ENCODE measurements around the gene RMP24.
"Not testable (repeated sequence)": the region's sequence is repeated elsewhere in the genome, so short reads cannot be mapped to it uniquely, and the experiment has no call there.

The RMP24 gene

GRCh38 chr18:35972197-35973000, at the start of gene RMP24:
Gene RMP24 (plus strand): TSS chr18:35972679.
- DNase-seq, result peak; percentile 96

DNA sequence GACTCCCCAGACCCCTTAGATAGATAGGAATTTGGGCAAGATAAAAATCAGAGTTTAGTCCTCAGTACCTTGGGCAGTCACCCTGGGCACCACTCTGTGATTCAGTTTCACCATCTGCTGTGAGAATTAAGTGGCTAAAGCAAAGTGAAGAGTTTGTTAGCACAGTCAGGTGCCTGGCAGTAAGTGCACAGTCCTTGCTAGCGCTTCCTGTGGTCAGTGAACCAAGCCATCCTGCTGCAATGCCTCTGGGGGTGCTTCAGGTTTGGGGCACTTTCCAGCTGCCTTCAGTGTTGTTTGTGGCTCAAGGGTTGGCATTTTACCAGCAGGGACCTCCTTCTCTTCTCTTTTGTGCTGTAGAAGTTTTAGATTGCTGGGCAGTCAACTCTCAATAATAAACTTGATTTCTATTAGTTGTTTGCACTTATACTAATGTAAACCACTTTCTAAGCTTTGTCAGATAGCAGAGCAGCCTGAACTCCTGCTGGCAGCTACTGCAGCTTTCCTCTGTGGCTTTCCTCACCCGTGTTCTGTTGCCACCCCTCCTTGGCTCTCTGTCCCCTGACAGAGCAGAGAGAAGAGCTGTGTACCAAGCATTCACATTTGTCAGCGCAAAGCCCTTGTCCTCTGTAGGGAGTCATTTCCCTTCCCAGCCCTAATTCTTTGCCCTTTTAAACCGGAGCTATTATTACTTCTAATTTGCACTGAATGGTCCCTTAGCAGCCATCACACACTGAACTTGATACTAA, 48.4 kb upstream of the RMP24 start:
- DNase-seq, result no peak

DNA sequence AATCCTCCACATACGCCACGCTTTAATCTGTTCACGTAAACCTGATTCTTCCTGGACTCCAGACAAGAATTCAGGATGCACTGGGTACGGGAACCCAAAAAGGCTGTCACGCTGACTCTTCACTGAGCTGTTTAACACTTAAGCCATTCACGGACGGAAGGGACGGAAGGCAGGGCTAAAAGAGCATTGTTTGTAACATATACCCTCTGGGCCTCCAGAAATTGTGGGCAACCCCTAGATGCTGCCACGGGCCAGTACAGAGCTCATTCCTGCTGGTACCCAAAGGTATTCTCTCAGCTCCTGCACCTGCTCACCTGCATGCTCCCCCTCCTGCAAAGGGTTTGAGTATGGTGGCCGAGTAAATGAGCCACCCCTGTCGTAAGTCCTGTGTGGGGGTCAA, 45.6 kb upstream of the RMP24 start:
- DNase-seq, result no peak

GRCh38 chr18:35927430-35927829, 45.0 kb upstream of the RMP24 start:
- DNase-seq, result no peak

DNA sequence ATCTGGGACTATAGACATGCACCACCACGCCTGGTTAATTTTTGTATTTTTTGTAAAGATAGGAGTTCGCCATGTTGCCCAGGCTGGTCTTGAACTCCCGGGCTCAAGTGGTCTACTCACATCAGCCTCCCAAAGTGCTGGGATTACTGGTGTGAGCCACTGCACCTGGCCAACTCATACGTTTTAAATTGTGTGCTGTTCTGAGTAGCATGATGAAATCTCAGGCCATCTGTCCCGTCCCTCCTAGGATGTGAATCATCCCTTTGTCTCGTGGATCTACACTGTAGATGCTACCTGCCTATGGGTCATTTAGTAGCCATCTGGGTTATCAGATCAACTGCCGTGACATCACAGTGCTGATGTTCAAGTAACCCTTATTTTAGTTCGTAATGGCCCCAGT, 38.5 kb upstream of the RMP24 start:
- DNase-seq, result peak; percentile 11

DNA sequence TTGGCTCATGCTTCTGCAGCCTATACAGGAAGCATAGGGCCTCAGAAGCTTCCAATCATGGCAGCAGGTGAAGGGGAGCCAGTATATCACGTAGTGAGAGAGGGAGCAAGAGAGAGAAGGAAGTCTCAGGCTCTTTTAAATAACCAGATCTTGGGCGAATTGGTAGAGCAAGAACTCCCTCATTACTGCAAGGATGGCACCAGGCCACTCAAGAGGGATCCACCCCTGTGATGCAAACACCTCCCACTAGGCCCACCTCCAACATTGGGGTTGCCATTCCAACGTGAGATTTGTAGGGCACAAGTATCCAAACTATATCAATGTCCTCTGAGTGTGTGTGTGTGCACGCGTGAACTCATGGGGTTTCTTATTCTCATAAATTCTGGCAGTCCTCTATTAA, 37.6 kb upstream of the RMP24 start:
- DNase-seq, result no peak

GRCh38 chr18:35935805-35936204, 36.7 kb upstream of the RMP24 start:
- no peak for DNase-seq

- no peak for DNase-seq
Observed at GRCh38 chr18:35936951-35937350, 35.5 kb upstream of the RMP24 start.

DNA sequence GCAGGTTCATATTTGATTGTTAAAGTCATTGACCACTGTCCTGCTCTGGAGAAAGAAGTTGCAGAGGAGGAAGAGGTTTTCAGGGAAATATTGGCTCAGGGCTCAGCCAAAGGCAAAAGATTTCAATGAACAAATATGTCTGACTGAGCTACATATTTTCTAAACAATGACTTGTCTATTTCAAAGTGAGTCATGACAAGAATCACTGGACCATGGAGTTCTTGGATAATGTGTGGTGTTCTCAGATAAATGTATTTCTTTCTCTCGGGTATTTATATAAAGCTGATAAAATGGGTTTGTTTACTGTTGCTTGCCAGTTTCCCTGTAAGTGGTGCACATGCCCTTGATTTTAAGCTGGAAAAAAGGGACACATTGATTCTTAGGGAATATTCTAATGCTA, 34.3 kb upstream of the RMP24 start:
- no peak for DNase-seq

GRCh38 chr18:35938562-35938961, 33.9 kb upstream of the RMP24 start:
- DNase-seq, result no peak

DNA sequence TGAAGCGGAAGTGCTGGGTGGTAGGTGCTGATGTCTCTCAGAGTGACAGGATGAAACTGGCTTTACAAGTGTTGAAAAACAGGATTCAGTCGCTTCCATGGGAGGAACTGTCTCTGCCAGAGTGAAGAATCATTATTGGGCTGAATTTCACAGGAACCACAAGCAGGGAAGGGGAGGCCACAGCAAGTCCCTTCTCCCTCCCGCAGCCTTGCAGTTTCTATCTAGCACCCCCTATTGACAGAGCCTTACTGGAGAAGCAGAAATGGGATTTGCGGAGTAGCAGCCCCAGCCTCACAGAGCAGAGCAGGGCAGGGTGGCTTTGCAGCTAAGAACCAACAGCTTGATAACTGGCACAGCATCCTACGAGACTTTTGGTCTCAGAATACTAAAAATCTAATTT, 33.3 kb upstream of the RMP24 start:
- DNase-seq, result no peak

DNA sequence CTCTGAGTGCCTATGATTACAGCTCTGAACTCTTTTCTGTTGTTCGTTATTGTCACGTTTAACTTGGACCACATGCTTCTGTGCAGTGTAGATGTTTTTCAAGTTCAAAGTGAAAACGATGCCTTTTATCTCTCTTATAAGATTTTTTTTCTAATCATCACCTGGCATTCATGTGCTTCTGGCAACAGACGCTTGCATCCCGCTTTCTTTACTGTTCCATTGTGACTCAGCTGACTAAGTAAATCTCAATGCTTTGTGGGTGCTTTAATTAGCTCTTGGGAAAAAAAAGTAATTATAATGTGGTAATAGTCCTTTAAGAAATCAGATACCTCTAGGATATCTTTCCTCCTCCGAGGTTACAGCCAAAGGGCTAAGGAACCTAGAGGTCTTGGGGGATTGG, 31.2 kb upstream of the RMP24 start:
- no peak for DNase-seq

- no peak for DNase-seq
Observed at GRCh38 chr18:35942133-35942532, 30.3 kb upstream of the RMP24 start.

- DNase-seq, result no peak
Observed at GRCh38 chr18:35942661-35943060, 29.8 kb upstream of the RMP24 start.

GRCh38 chr18:35948080-35948479, 24.4 kb upstream of the RMP24 start:
- no peak for DNase-seq

- DNase-seq, result no peak
Observed at GRCh38 chr18:35949090-35949489, 23.4 kb upstream of the RMP24 start.

- peak; percentile 56 for DNase-seq
Observed at GRCh38 chr18:35949903-35950627, 22.4 kb upstream of the RMP24 start.

DNA sequence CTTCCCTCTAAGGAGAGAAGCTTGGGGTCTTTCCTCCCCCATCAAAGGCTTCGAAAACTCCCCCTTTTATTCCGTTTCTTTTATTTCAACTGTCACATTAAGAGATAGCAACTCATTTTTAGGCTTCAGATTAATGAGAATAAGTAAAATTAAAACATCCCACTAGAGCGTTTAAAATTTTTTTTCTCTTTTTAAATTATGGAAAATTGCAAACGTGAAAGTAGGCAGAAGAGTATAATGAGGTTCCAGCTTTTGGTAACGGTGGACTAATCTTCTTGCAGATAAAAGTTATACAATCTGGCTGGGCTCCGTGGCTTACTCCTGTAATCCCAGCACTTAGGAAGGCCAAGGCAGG, 21.9 kb upstream of the RMP24 start:
- DNase-seq, result no peak

GRCh38 chr18:35953688-35954087, 18.8 kb upstream of the RMP24 start:
- DNase-seq, result no peak

DNA sequence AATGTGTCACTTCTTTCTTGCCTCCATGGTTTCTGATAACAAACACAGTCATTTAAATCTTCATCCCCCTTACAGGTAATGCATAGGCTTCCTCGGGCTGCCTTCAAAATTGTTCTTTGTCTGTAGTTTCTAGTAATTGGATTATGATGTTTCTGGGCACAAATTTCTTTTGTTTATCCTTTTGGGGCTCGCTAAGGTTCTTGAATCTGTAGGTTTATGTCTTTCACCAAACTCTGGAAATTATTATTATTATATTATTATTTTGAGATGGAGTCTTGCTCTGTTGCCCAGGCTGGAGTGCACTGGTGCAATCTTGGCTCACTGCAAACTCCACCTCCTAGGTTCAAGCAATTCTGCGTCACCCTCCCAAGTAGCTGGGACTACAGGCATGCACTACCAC, 16.3 kb upstream of the RMP24 start:
- no peak for DNase-seq

DNA sequence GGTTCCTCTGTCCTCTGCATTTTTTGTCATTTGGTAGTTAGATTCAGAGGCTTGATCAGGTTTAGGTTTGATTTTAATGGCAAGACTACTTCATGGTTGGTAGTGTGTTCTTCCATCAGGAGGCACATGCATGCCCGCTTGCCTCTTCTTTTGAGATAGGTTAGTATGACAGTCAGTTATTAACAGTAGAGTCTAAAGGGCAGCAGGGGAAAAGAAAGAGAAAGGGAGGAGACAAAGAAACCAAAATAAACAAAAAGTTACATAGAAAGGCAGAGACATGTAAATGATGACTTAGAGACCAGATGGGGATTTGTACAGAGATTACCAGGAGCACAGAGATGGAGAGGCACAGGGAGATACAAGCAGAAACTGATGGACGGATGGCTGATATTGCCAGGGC, 10.2 kb upstream of the RMP24 start:
- no peak for DNase-seq

DNA sequence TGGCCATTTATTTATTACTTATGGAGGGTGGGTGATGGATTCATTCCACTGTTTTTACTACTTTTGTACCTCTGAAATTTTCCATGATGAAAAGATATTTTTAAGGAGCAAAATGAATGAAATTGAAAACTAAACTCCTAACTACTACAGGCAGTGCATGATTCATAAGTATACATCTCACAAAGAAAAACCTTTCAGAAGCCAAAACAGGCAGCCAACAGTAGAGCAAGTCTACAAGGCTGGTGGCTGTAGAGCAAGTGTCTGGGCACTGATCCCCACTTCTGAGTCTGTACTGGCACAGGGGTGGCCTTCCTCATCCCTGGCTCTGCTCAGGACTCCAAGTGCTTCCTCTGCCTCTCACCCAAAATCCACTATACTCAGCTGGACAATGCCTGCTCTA, 8.2 kb upstream of the RMP24 start:
- no peak for DNase-seq

GRCh38 chr18:35967866-35968265, 4.6 kb upstream of the RMP24 start:
- not testable (repeated sequence) for DNase-seq
